Upper lobe of left lung (tissue), 4 donors: ENCODE data around the gene AK9.

Source experiments
- EP300 ChIP-seq, 4 donors: sonication (generic); formaldehyde crosslinking; IDR thresholded peaks; one replicate each; pipeline ENCODE4 v1.5.1; 2017; ENCODE audit warnings: antibody characterized with exemption in 4 of 4, control low read depth in 2 of 4
- POLR2AphosphoS5 ChIP-seq, 2 donors: sonication (generic); formaldehyde crosslinking; IDR thresholded peaks; one replicate each; pipeline ENCODE4 v1.5.1; 2017; ENCODE audit warnings: antibody characterized with exemption in 2 of 2
- TF ChIP-seq, protein P1 (sequence below), 6 experiments: fragments of 450-650 bp in 4 of 6; fragments of 200-600 bp in 2 of 6; sonication (generic) in 2 of 6; IDR thresholded peaks; one replicate each; pipeline ENCODE4 v1.5.1; 2016 to 2019; ENCODE audit warnings: antibody characterized with exemption in 6 of 6

DNA sequence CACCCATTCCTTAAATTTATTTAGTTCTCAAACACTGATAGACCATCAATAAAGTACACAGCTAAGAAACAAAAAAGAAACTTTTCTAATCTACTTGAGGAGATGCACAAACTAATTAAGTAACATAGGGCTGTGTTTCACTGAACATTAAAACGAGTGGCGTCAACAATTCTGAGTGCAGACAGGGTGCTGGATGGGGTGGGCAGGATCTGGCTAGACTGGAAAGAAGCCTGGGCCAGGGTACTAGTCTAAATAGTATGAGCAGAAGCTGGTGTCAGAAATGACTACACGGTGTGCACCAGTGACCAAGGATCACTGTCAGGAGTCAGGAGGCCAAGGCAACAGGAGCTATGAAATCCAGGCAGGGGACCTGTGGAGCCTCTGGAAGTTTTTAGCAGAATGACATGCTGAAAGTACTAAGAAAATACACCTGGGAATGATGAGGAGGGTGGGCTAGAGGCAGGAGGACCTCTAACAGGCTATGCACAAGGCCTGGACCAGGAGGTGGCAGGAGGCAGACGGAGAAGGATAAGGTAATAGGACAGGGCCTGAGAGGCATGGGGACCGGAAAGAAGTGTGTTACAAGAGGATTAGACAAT is 221.3 kb downstream of the AK9 start:
- TF ChIP-seq, protein P1, sequence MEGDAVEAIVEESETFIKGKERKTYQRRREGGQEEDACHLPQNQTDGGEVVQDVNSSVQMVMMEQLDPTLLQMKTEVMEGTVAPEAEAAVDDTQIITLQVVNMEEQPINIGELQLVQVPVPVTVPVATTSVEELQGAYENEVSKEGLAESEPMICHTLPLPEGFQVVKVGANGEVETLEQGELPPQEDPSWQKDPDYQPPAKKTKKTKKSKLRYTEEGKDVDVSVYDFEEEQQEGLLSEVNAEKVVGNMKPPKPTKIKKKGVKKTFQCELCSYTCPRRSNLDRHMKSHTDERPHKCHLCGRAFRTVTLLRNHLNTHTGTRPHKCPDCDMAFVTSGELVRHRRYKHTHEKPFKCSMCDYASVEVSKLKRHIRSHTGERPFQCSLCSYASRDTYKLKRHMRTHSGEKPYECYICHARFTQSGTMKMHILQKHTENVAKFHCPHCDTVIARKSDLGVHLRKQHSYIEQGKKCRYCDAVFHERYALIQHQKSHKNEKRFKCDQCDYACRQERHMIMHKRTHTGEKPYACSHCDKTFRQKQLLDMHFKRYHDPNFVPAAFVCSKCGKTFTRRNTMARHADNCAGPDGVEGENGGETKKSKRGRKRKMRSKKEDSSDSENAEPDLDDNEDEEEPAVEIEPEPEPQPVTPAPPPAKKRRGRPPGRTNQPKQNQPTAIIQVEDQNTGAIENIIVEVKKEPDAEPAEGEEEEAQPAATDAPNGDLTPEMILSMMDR (IDR thresholded peaks at IDR 0.05): no peak
- TF ChIP-seq EP300 (IDR thresholded peaks at IDR 0.05): no peak
- no peak for TF ChIP-seq POLR2AphosphoS5 (IDR thresholded peaks at IDR 0.05)
